K562 (cell line): ENCODE measurements around the gene TMOD3. TPM values are rescaled to one million over a fixed set of nuclear protein-coding genes. Genes with fewer than 3 reads are reported as not detected.
A peak's percentile ranks its signal among the peaks of the same experiment; 100 is the strongest.

Experiments
- ETV6 ChIP-seq, 3 experiments: fragments of 150-350 bp in 1 of 3; sonication (generic) in 1 of 3; formaldehyde crosslinking in 1 of 3; IDR thresholded peaks; 2 replicates each; pipeline versions ENCODE4 v1.6.1 to v1.8.0; 2014 to 2022; ENCODE audit warnings: borderline replicate concordance in 2 of 3, low read depth in 2 of 3, antibody characterized with exemption in 1 of 3, low read length in 1 of 3, mild to moderate bottlenecking in 1 of 3, missing genetic modification reagents in 1 of 3
- MTA3 ChIP-seq: fragments of 450-650 bp; formaldehyde crosslinking; IDR thresholded peaks from 2 replicates; pipeline ENCODE4 v1.6.1; 2017; ENCODE audit warnings: mild to moderate bottlenecking, borderline replicate concordance
- MYNN ChIP-seq, 2 experiments: sonication (generic); formaldehyde crosslinking in 1 of 2; IDR thresholded peaks; 2 replicates each; pipeline versions ENCODE4 v1.5.0 to v1.6.1; 2016 to 2020; ENCODE audit warnings: antibody characterized with exemption in 1 of 2, missing genetic modification reagents in 1 of 2
- SIN3B ChIP-seq: fragments of 450-650 bp; IDR thresholded peaks from 2 replicates; pipeline ENCODE4 v1.6.1; 2017; ENCODE audit warnings: low read depth, mild to moderate bottlenecking, moderate library complexity
- STAT6 ChIP-seq: sonication (generic); formaldehyde crosslinking; IDR thresholded peaks from 2 replicates; pipeline ENCODE4 v1.8.1; 2023; ENCODE audit warnings: mild to moderate bottlenecking, missing genetic modification reagents
- USF2 ChIP-seq: sonication (generic); formaldehyde crosslinking; IDR thresholded peaks from 2 replicates; pipeline ENCODE4 v1.5.0; 2020; ENCODE audit warnings: missing genetic modification reagents
- ZBTB49 ChIP-seq: sonication (generic); formaldehyde crosslinking; IDR thresholded peaks from 2 replicates; pipeline ENCODE4 v1.8.0; 2022; ENCODE audit warnings: missing genetic modification reagents, mild to moderate bottlenecking, borderline replicate concordance
- ZNF140 ChIP-seq: fragments of 250-450 bp; sonication (Bioruptor Pico); IDR thresholded peaks from 2 replicates; pipeline ENCODE4 v1.8.0; 2021; ENCODE audit warnings: moderate library complexity, mild to moderate bottlenecking, inconsistent platforms
- polyA plus RNA-seq, 8 experiments: library from polyadenylated mRNA; depleted of rRNA in 4 of 8; stranded (reverse) in 5 of 8; unstranded in 3 of 8; fragments of >200 nt; fragmentation: Nextera tagmentation in 2 of 8; fragmentation: Illumina TruSeq in 1 of 8; extraction: Ambion mirVana in 2 of 8; extraction: Trizol in 1 of 8; gene quantifications; 2 replicates each; pipeline versions ENCODE4 v1.2.1 to v1.2.3, GENCODE V29; 2011 to 2014; ENCODE audit warnings: inconsistent platforms in 1 of 8, missing spikeins in 1 of 8
- total RNA-seq, 7 experiments: library from RNA; depleted of rRNA in 6 of 7; stranded (reverse); fragments of >200 nt in 6 of 7; fragmentation: Illumina TruSeq in 2 of 7; extraction: Trizol in 2 of 7; gene quantifications; 2 replicates each; pipeline versions ENCODE4 v1.2.1 to v1.2.3, GENCODE V29; 2011 to 2021; ENCODE audit warnings: low replicate concordance in 1 of 7

The TMOD3 gene
- total and polyA plus RNA-seq, 9 of the 15 experiments (the other 6 are each of a cell fraction or from before 2014, with no cell fraction given), result 6.8 to 45.0 (median 30.9) TPM

- TF ChIP-seq USF2 (CRISPR knock-in tag) (no peak), SIN3B (0 out of 2 replicates have a peak, but pooled peaks have one; percentile 32), MTA3 (no peak; the same call in 1 of the 2 replicates), ZNF140 (CRISPR knock-in tag) (no peak), ZBTB49 (CRISPR knock-in tag) (no peak), STAT6 (CRISPR knock-in tag) (no peak; the same call in 1 of the 2 replicates), ETV6 (IDR thresholded peaks at IDR 0.05; ENCODE audit: borderline replicate concordance in 1 of 2, low read depth in 2 of 2, low read length in 1 of 2) (no peak), ETV6 (CRISPR knock-in tag; IDR thresholded peaks at IDR 0.05; ENCODE audit: borderline replicate concordance) (no peak), MYNN (IDR thresholded peaks at IDR 0.05) (no peak), MYNN (CRISPR knock-in tag; IDR thresholded peaks at IDR 0.05) (no peak)
Observed at GRCh38 chr15:51829376-51830275, at the start of gene TMOD3 (continued).
